Breast epithelium (tissue), 3 donors: ENCODE measurements around the gene APOBEC3H.

Experiments used
- CTCF ChIP-seq, 3 donors: fragments of 450-650 bp; IDR thresholded peaks; one replicate each; pipeline ENCODE4 v1.5.1; 2016 to 2017; ENCODE audit warnings: antibody characterized with exemption in 3 of 3, mild to moderate bottlenecking in 3 of 3, moderate library complexity in 3 of 3
- POLR2AphosphoS5 ChIP-seq, 3 donors: sonication (generic); formaldehyde crosslinking; IDR thresholded peaks; one replicate each; pipeline ENCODE4 v1.6.1; 2017; ENCODE audit warnings: antibody characterized with exemption in 3 of 3

GRCh38 chr22:39133871-39134270, 36.8 kb downstream of the APOBEC3H start:
- TF ChIP-seq CTCF (IDR thresholded peaks at IDR 0.05), result no peak
- no peak for TF ChIP-seq POLR2AphosphoS5 (IDR thresholded peaks at IDR 0.05)
